Caki2 (cell line): ENCODE measurements around the gene CHST11. TPM values are rescaled to one million over a fixed set of nuclear protein-coding genes. Genes with fewer than 3 reads are reported as not detected.
"Not testable (repeated sequence)": the region's sequence is repeated elsewhere in the genome, so short reads cannot be mapped to it uniquely, and the experiment has no call there.

Source experiments
- DNase-seq: peaks from one replicate; pipeline ENCODE4 v3.0.0-alpha.2; 2015; ENCODE audit warnings: low read depth
- in situ Hi-C: cut with HindIII; loops from 2 replicates; pipeline ENCODE4 v1.10.0; 2016; ENCODE audit warnings: low sequenced_read_pairs, low pct_unique_long_range_greater_than_20kb, mixed read lengths
- total RNA-seq: library from RNA; depleted of rRNA; stranded (reverse); fragments of >200 nt; shearing (Covaris generic); gene quantifications from 2 replicates; pipeline ENCODE4 v1.2.3, GENCODE V29; 2014; ENCODE audit warnings: low replicate concordance

CHST11 gene
- total RNA-seq, 1 experiment from 2014 or later, result 51.3 TPM

DNA sequence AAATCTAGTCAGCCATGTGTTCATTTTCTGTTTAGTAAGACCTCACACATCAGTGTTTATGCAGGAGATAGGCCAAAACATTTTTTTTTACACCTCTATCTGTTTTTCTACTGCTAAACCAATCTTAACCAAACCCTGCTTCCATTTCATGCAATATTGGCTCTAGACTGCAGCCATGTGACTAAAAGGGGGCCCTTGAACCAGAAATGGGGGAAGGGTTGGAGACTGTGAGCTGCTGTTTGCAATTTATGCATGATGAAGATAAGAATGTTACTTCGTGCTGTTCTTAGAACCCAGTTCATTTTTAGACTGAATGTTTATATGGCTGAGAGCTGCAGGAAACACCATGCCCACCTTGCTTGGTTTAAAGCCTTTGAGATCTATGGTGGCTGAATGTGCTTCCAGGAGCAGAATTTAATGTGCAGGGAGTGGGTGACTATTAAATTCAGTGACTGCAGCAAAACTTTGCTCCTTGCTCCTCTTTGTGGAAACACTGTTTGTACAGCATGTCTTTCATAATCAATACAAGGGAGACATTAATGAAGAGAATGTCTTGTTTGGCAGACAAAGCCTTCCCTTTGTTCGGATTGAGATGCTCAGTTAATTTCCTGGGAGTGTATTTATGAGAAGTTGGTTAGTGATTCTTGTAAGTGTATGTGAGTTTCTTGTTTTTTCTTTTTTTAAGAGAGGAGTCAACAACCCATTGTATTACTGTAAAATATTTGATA, 53.6 kb downstream of the CHST11 start:
- in situ Hi-C loops, result no loop called here

DNA sequence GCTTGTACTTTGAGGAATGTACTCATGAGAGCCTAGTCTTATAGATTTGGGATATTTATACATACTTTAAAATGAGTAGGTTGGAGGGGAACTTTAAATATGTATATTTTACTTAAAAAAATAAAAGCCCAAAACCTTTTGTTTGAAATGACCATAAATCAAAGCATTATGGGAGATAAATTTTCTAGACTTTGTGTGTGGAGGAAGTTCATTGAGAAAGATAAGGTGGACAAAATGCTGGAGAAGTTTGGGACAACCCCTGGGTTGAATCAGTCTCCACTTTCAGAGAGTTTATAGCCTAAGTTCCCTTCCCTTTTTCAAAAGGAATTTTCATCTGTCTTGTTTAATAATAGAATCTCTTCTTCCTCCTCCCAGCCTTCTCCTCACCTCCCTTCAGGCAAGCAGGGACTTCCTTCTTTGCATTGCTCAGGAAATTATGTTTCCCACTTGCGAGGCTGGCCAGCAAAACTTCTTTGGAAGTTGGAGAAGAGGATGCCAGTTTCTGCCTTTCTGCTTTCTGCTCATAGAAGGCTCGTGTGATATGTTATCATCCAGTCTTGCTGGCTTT, 54.2 kb downstream of the CHST11 start:
- DNase-seq, result no peak
- in situ Hi-C loops, result no loop called here

More for the DNA sequence above, 53.6 kb downstream of the CHST11 start:
- DNase-seq, result no peak

DNA sequence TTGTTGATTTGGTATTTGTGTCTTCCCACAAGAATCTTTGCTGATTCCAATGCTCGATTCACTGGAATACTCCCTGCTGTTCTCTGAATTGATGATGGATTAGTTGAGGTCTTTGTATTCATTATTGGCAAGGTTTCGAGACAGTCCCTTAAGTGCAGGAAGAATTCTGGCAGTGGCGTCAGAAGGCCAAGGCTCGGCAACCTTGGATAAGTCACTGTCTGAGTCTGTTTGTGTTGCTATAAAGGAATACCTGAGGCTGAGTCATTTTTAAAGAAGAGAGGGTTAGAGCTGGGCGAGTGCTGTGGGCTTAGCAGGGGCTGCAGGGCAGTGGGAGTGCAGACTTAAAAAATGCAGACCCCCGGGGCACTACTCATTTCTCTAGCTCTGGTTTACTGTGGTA, 56.9 kb downstream of the CHST11 start:
- DNase-seq, result no peak
- in situ Hi-C loops, result no loop called here

DNA sequence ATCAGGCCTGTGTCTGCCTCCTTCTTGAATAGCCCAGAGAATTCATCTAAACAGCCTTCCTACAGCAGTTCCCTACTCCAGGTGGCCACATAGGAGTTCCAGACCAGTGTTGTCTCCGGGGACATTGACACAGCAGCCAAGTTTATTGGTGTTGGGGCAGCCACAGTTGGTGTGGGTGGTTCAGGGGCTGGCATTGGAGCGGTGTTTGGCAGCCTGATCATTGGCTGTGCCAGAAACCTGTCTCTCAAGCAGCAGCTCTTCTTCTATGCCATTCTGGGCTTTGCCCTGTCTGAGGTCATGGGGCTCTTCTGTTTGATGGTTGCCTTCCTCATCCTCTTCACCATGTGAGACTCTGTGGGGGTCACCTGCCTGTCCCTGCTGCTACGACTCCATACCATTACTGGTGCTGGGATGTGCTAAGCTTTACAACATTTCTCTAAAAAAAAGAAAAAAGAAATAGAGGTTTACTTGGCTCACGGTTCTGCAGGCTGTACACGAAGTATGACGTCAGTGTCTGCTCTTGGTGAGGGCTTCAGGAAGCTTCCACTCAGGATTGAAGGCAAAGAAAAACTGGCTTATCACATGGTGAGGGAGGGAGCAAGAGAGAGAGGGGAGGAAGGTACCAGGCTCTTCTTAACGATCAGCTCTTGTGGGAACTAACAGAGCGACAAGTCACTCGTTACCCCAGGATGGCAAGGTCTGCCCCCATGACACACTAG, 57.5 kb downstream of the CHST11 start:
- in situ Hi-C loops, result no loop called here
- DNase-seq, result no peak

DNA sequence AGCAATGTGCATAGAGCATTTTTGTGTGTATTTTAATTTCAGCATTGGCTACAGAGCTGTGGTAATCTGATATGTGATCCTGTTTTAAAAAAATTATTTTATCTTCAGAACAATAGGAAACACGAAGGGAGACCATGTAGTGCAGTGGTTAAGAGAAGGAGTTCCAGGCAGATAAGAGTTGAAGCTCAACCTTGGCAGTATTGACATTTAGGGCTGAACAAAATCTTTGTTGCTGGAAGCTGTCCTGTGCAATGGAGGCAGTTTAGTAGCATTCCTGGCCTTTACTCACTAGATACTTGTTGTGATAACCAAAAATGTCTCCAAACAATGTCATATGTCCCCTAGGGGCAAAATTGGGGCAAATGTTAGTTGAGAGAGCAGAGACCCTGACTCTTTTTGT, 59.2 kb downstream of the CHST11 start:
- no peak for DNase-seq
- in situ Hi-C loops, result no loop called here

DNA sequence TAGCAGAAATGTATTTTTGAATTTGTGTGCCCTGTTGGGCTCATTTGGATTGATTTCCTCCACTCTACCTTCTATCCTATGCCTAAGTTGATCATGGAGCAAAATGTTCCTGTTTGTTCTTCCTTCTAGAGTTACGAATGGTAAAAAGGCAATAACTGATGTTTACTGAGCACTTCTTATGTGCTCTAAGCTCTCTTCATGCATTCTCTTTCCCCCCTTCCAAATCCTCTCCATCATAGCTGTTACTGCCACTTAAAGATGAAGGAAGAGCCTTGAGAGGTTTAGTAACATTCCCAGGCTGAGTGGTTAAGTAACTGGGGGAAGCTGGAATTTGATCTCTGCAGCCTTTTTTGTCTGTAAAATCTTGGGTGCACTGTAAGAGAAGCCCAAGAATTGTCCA, 60.1 kb downstream of the CHST11 start:
- in situ Hi-C loops, result no loop called here
- DNase-seq, result no peak

DNA sequence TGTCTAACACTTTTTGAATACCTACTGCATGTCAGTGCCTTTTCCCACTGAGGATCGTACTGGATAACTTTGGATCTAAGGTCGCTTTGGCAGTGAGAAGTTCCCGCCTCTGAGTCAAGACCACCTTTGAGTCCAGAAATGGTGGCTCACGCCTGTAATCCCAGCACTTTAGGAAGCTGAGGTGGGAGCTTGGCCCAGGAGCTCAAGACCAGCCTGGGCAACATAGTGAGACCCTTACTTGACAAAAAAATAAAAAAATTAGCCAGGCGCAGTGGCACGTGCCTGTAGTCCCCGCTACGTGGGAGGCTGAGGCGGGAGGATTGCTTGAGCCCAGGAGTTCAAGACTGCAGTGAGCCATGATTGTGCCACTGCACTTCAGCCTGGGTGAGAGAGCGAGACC, 61.1 kb downstream of the CHST11 start:
- no peak for DNase-seq
- in situ Hi-C loops, result no loop called here

DNA sequence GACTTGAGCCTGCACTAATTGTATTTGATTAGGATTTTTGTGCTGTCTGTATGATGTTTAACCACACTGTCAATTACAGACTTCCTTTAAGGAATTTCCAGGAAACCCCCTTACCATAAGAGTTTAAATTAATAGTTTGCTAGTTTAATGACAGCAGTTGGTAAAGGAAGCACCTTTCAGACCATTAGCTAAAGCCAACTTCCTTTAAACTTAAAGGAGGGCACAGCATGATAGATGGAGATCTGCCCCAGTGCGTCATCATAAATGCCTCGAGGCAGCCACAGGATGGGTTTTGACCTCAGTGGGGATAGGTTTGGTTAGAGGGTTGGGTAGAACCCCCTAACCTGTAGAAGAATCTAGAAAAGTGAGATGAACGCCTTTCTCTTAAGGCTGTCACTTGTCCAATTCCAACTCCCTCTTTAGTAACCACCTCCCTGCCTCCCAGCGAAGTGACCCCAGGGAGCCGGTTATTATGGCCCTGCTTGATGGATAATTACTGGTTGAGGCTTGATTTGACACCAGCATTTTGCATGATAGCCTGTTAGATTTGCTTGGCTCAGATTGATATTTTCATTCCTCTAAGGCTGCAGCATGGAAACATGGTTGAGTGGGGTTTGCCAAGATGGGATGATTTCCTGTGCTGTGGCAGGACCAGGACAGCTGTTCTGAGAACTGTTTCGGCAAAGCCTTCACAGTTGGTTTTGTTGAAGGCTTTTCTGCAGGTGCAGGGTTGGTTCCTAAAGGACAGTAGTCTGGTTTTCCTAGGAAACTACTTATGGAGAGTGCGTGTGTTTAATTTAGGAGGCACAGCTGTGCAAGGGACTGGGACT, 62.7 kb downstream of the CHST11 start:
- DNase-seq, result no peak

DNA sequence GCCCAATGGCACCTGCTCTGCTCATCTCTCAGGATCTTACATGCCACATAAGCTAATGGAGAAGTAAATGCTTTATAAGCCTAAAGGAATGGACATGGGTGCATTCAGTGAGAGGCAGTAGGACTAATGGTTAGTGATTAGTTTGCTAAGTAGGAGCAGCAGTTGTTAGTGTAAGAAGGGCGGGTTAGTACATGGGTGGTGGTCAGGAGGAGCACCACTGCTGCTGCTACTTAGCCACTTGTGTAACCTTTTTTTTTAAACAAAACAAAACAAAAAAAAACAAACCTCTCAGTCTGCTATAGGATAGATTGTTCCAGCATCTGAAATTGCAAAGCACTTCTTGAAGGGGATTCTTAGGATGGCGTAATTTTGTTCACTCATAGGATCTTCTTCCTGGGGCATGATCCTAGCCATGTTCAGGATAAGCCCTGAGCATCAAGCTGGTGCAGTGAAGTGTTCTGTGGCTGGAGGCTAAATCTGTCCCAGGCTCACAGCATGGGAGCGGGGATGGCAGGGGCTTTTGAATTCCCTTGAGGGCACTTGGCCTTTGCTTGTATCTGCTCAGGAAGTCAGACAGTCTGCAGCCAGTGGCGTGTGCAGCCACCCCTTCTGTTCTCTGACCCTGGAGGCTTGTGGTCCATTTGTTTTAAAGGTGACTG, 63.6 kb downstream of the CHST11 start:
- DNase-seq, result no peak
- in situ Hi-C loops, result no loop called here

More for the DNA sequence above, 62.7 kb downstream of the CHST11 start:
- in situ Hi-C loops, result no loop called here

DNA sequence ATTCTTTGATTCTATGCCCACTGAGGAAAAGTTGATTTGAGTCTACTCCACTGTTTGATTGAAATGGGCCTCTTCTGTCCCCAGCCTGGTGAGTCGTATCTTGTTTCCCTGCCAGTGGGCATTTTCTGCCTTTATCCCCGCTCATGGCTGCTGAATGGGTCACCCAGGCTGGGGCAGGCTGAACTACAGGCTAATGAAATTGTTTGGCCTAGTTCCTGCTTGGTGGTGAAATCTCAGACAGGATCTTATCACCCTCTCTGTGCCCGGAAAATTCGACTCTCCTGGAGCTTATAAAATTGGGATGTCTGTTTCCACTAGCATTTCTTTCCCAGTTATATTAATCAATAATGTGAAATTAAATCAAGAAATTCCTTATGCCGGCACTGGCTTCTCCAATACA, 65.0 kb downstream of the CHST11 start:
- in situ Hi-C loops, result no loop called here
- DNase-seq, result no peak

DNA sequence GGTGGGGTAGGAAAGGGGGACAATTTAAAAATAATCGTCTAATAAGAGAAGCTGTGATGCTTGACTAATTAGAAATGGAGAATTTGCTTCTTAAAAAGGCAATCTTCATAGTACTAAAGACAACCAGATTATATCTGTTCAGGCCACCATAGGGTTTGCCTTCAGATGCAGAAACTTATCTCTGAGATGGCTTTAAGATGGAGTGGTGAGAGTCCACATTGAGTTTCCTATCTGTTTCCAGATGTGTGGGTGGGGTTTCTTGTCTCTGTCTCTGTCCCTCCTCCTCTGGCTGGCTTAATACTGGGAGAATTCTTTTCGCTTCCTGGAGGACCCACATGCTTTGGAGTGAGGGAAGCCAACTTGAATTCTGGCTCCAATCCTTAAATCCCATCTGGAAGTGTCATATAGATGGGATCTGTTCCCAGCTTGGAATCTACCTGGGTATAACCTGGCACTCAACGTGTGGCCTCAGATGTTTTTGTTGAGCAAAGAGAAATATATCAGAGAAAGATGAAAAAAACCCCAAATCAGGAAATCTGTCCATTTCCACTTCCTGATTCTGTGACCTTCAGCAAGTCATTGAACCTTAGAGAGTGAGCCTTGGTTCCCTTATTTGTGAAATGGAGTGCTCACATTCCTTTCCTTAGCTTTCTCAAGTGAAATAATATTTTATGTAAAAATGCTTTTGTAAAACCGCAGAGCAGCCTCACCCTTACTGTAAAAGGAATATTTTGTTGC, 66.4 kb downstream of the CHST11 start:
- in situ Hi-C loops, result no loop called here
- DNase-seq, result no peak

DNA sequence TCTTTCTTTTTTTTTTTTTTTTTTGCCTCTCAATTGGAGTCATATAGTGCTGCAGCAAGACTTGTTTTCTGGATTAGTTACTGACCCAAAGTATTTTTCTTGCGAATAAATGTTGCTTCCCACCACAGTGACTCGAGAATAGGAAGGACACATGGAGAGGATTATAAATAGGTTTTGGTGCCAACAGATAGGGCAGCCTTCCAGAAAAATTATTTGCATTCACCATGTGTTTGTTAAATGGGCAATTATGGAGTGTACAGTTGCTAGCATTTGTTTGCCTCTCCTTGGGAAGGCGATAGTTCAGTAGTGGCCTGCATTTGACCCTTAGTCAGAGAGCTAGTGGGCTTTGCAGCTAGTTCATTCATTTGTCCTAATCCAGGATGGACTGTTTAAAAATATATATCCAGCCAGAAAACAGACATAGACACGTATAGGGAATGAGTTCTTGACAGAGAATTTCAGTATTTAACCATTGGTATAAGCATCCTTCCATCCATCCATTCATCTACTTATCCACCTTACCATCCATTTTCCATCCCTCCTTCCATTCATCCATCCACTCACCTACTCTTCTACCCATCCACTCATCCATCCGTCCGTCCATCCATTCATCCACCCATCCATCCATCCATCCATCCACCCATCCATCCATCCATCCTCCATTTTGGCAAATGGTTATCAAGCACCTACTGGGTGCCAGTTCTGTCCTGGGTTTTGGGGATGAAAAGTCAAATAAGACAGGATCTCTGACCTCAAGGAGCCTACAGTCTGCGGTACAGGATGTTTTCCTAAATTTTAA, 67.5 kb downstream of the CHST11 start:
- in situ Hi-C loops, result no loop called here
- DNase-seq, result no peak

DNA sequence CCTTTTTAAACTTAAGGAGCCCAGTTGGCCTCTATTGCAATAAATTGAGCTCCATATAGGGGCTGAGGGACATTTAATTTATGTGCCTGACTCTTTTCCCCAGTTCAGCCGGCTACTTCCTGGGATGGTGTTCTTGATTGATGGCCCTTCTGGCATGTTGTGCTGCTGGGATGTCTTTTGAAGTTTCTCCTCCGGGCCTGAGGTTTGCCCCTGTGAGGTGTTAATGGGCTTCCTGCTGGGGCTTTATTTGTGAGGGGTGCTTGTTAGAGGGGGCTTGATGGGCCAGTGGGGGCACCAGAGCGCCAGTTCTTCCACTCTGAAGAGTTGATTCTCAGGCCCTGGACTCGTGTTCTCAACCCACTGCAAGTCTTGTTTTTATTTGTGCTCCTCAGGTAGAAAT, 69.6 kb downstream of the CHST11 start:
- in situ Hi-C loops, result no loop called here
- no peak for DNase-seq

DNA sequence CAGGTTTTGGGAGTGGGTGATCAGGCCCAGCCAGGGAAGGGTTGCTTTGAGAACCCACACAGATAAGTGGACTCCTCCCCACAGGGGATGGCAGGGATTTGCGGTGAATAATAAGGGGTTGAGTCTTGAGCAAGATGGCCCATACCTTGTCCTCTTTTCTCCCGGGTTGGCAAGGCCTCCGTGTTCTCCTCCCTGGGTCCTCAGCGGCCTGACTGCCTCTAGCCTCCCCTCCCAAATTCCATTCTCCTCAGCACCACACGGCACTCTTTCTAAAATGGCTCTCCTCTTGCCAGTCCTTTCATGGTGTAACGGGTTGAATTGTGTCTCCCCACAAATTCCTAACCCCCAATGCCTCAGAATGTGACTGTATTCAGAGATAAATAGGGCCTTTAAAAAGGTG, 70.0 kb downstream of the CHST11 start:
- DNase-seq, result no peak
- in situ Hi-C loops, result no loop called here

DNA sequence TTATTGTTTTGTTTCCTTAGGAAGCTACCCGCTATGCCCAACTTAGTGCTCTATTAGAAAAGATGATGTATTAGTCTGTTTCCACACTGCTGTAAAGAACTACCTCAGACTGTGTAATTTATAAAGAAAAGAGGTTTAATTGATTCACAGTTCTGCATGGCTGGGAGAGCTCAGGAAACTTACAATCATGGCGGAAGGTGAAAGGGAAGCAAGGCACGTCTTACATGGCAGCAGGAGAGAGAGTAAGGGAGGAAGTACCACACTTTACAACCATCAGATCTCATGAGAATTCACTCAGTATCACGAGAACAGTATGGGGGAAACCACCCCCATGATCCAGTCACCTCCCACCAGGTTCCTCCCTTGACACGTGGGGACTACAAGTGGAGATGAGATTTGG, 70.9 kb downstream of the CHST11 start:
- in situ Hi-C loops, DNase-seq: not testable (repeated sequence)

DNA sequence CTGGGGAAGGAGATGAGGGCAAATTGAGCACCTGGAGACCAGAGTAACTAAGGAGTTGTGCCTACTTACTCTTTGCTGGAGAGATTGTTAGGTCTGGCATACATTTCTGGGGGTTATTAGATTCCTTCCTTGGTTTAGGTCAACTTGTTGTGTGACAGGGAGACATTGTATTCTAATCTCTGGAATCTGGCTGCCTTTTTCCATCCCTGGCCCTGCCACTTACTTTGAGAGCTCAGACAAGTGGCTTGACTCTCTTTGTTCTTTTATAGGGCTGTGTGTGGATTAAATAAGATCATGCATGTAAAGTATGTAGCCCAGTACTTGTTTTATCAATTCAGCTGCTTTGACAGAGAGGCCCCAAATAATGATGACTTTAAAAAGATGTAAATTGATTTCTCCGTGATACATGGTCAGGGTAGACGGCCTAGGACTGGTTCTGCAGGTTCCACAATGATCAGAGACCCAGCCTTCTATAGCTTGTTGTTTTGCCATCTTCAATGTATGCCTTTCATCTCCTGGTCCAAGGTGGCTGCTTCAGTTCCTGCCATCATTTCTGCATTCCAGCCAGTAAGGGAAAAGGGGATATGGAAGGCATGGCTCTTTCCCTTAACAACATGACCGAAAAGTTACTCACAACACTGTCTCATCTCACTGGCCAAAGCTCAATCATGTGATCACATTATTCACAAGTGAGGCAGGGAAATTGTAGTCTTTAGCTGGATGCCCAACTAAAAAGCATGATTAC, 72.6 kb downstream of the CHST11 start:
- DNase-seq, result no peak
- in situ Hi-C loops, result no loop called here
